Upper lobe of left lung (tissue), 4 donors: ENCODE results near the gene TRIM75.
"Not testable (repeated sequence)": the region's sequence is repeated elsewhere in the genome, so short reads cannot be mapped to it uniquely, and the experiment has no call there.

Experiments
- CTCF ChIP-seq, 6 experiments: fragments of 450-650 bp in 4 of 6; fragments of 200-600 bp in 2 of 6; sonication (generic) in 2 of 6; IDR thresholded peaks; one replicate each; pipeline ENCODE4 v1.5.1; 2016 to 2019; ENCODE audit warnings: antibody characterized with exemption in 6 of 6
- EP300 ChIP-seq, 4 donors: sonication (generic); formaldehyde crosslinking; IDR thresholded peaks; one replicate each; pipeline ENCODE4 v1.5.1; 2017; ENCODE audit warnings: antibody characterized with exemption in 4 of 4, control low read depth in 2 of 4

DNA sequence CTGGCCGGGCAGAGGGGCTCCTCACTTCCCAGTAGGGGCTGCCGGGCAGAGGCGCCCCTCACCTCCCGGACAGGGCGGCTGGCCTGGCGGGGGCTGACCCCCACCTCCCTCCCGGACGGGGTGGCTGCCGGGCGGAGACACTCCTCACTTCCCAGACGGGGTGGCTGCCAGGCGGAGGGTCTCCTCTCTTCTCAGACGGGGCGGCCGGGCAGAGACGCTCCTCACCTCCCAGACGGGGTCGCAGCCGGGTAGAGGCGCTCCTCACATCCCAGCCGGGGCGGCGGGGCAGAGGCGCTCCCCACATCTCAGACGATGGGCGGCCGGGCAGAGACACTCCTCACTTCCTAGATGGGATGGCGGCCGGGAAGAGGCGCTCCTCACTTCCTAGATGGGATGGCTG lies 33.7 kb upstream of the TRIM75 start:
- TF ChIP-seq EP300, CTCF (IDR thresholded peaks at IDR 0.05): not testable (repeated sequence)
